ENCODE results near the gene PRM1.

The PRM1 gene

GRCh38 chr16:11253995-11254912 lies 26.9 kb downstream of the PRM1 start:
- no peak for DNase-seq (ENCODE audit: low read depth)

- no peak for DNase-seq (ENCODE audit: low read depth)
These were observed 27.8 kb downstream of the PRM1 start for GRCh38 chr16:11253009-11253994.

- DNase-seq (ENCODE audit: low read depth) = no peak
These were observed 28.6 kb downstream of the PRM1 start for GRCh38 chr16:11252482-11252931.

- DNase-seq (ENCODE audit: low read depth) = peak; percentile 71
These were observed 29.3 kb downstream of the PRM1 start for GRCh38 chr16:11251525-11252481.

- DNase-seq (ENCODE audit: low read depth) = no peak
These were observed 30.2 kb downstream of the PRM1 start for GRCh38 chr16:11250786-11251524.

- DNase-seq (ENCODE audit: low read depth) = no peak
These were observed 30.9 kb downstream of the PRM1 start for GRCh38 chr16:11250091-11250785.

- no peak for DNase-seq (ENCODE audit: low read depth)
These were observed 31.7 kb downstream of the PRM1 start for GRCh38 chr16:11249233-11250061.

GRCh38 chr16:11248133-11248532 lies 33.0 kb downstream of the PRM1 start:
- no peak for DNase-seq (ENCODE audit: low read depth)

GRCh38 chr16:11245988-11246387 lies 35.1 kb downstream of the PRM1 start:
- DNase-seq (ENCODE audit: low read depth) = no peak

- no peak for DNase-seq (ENCODE audit: low read depth)
These were observed 35.9 kb downstream of the PRM1 start for GRCh38 chr16:11245222-11245737.

- no peak for DNase-seq (ENCODE audit: low read depth)
These were observed 38.5 kb downstream of the PRM1 start for GRCh38 chr16:11242658-11243057.

GRCh38 chr16:11241480-11242204 lies 39.5 kb downstream of the PRM1 start:
- no peak for DNase-seq (ENCODE audit: low read depth)

- DNase-seq (ENCODE audit: low read depth) = no peak
These were observed 40.3 kb downstream of the PRM1 start for GRCh38 chr16:11240636-11241473.

GRCh38 chr16:11239644-11240632 lies 41.2 kb downstream of the PRM1 start:
- no peak for DNase-seq (ENCODE audit: low read depth)

GRCh38 chr16:11238272-11239202 lies 42.6 kb downstream of the PRM1 start:
- no peak for DNase-seq (ENCODE audit: low read depth)
